Endodermal cell (in vitro differentiated cells): ENCODE data around the gene KRTAP24-1. TPM values are rescaled to one million over a fixed set of nuclear protein-coding genes. Genes with fewer than 3 reads are reported as not detected.

ENCODE experiments used
- DNase-seq: peaks from one replicate; pipeline ENCODE4 v3.0.0-alpha.2; 2017
- H3K27ac ChIP-seq: 2 replicates; pipeline ENCODE4 v1.5.1; 2013; ENCODE audit warnings: mild to moderate bottlenecking, low read depth, low read length, moderate library complexity
- H3K27me3 ChIP-seq: 2 replicates; pipeline ENCODE4 v1.6.1; 2013; ENCODE audit warnings: mild to moderate bottlenecking, low read length, moderate library complexity; ENCODE audit not compliant: insufficient read depth, control insufficient read depth, poor library complexity, severe bottlenecking
- H3K36me3 ChIP-seq: 2 replicates; pipeline ENCODE4 v1.7.0; 2013; ENCODE audit warnings: mild to moderate bottlenecking, low read length, moderate library complexity; ENCODE audit not compliant: control insufficient read depth, insufficient read depth
- H3K4me1 ChIP-seq: one replicate; pipeline ENCODE4 v1.7.0; 2013; ENCODE audit warnings: low read length; ENCODE audit not compliant: control insufficient read depth, insufficient read depth
- H3K4me3 ChIP-seq: 2 replicates; pipeline ENCODE4 v1.5.1; 2013; ENCODE audit warnings: mild to moderate bottlenecking, low read length, moderate library complexity
- H3K9ac ChIP-seq: 2 replicates; pipeline ENCODE4 v1.6.1; 2013; ENCODE audit warnings: mild to moderate bottlenecking, low read length, moderate library complexity; ENCODE audit not compliant: poor library complexity, severe bottlenecking; ENCODE audit errors: extremely low read depth
- H3K9me3 ChIP-seq: 2 replicates; pipeline ENCODE4 v1.6.1; 2013; ENCODE audit warnings: mild to moderate bottlenecking, low read length, moderate library complexity; ENCODE audit not compliant: control insufficient read depth
- H3K27ac Mint-ChIP-seq: 2 replicates; pipeline ENCODE4 v1.8.0; 2020; ENCODE audit warnings: mixed read lengths
- H3K27me3 Mint-ChIP-seq: 2 replicates; pipeline ENCODE4 v1.8.0; 2021; ENCODE audit warnings: mild to moderate bottlenecking, mixed read lengths; ENCODE audit not compliant: insufficient read depth
- H3K36me3 Mint-ChIP-seq: 2 replicates; pipeline ENCODE4 v1.8.0; 2020; ENCODE audit warnings: low read depth, mixed read lengths
- H3K4me1 Mint-ChIP-seq: 2 replicates; pipeline ENCODE4 v1.8.0; 2020; ENCODE audit warnings: mixed read lengths
- H3K4me3 Mint-ChIP-seq: 2 replicates; pipeline ENCODE4 v1.8.0; 2020; ENCODE audit warnings: mild to moderate bottlenecking, moderate library complexity, mixed read lengths
- H3K9me3 Mint-ChIP-seq: 2 replicates; pipeline ENCODE4 v1.8.0; 2020; ENCODE audit warnings: mild to moderate bottlenecking, mixed read lengths
- CTCF ChIP-seq: fragments of 200-600 bp; sonication (generic); conservative IDR thresholded peaks from 2 replicates; pipeline ENCODE4 v1.5.0; 2021; ENCODE audit warnings: antibody characterized with exemption, mild to moderate bottlenecking
- WGBS, 2 experiments: methylation state at CpG; one replicate each; pipeline versions ENCODE4 v1.1.5 to v1.1.7; 2013; ENCODE audit warnings: missing lambda C conversion rate in 2 of 2, mixed read lengths in 1 of 2; ENCODE audit not compliant: insufficient coverage in 1 of 2, insufficient read length in 1 of 2; 5-methylcytosine and 5-hydroxymethylcytosine counted together
- total RNA-seq, 2 donors: library from RNA; stranded (reverse); fragmentation: NEBNext Ultra II Directional in 1 of 2; extraction: Animal tissue kit (Norgen Biotek cat#: 25700) in 1 of 2; gene quantifications; 2 replicates in 1 of 2; 3 replicates in 1 of 2; pipeline ENCODE4 v1.2.1, GENCODE V29; 2021

Gene KRTAP24-1
- total RNA-seq, 2 donors from 2014 or later = not detected

DNA sequence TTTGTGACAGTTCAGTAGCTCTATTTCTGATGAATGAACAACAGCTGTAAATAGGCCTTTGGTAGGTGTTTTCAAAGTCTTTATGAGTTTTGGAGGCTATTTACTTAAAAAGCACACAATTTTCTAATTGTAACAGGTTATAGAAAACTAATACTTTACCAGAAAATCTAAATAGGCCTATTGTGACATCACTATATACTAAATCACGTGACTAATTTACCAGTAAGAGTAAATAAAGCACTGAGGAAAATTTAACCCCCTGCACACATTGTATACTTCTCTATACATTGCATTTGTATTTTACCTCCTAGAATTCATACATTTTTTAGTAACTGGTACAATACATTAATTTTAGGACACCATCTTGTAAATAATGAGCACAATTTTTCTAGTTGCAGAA, 22.4 kb upstream of the KRTAP24-1 start:
- H3K4me1 ChIP-seq = no peaks in the 10 kb centered on the region
- DNase-seq = no peak
- no peaks in the 10 kb centered on the region for H3K9me3 Mint-ChIP-seq
- H3K4me3 ChIP-seq = no peak overlapping the region
- H3K4me3 Mint-ChIP-seq = no peak overlapping the region
- H3K27me3 ChIP-seq = no peaks in the 10 kb centered on the region
- no peak for TF ChIP-seq CTCF
- 94% methylated on average over 1 of the region's 1 CpG; no CpG with 5 or more reads in 1 of the 2 experiments for WGBS, 2 experiments
- H3K9me3 ChIP-seq = no peaks in the 10 kb centered on the region
- H3K27ac Mint-ChIP-seq = no peak overlapping the region
- H3K27me3 Mint-ChIP-seq = peaks cover 2% of the 10 kb centered on the region
- no peaks in the 10 kb centered on the region for H3K36me3 Mint-ChIP-seq
- H3K9ac ChIP-seq = no peak overlapping the region
- H3K27ac ChIP-seq = no peak overlapping the region
- no peaks in the 10 kb centered on the region for H3K36me3 ChIP-seq
- no peaks in the 10 kb centered on the region for H3K4me1 Mint-ChIP-seq

GRCh38 chr21:30289215-30289614, 6.5 kb upstream of the KRTAP24-1 start, which contains the start of gene KRTAP25-1:
TSS of gene KRTAP25-1 (minus strand) at chr21:30289514. CDS start at chr21:30289490, 24 bp downstream.
- TF ChIP-seq CTCF = no peak
- H3K9ac ChIP-seq = no peak within 1 kb of the TSS

GRCh38 chr21:30271611-30272010, 11.1 kb downstream of the KRTAP24-1 start:
- TF ChIP-seq CTCF = no peak
- H3K4me3 Mint-ChIP-seq = no peak overlapping the region
- H3K27ac Mint-ChIP-seq = no peak overlapping the region
- H3K4me1 Mint-ChIP-seq = no peaks in the 10 kb centered on the region
- Histone ChIP-seq H3K36me3 (no peaks in the 10 kb centered on the region), H3K4me1 (no peaks in the 10 kb centered on the region), H3K9ac (no peak overlapping the region), H3K27ac (no peak overlapping the region), H3K4me3 (no peak overlapping the region), H3K9me3 (no peaks in the 10 kb centered on the region), H3K27me3 (no peaks in the 10 kb centered on the region)
- H3K9me3 Mint-ChIP-seq = no peaks in the 10 kb centered on the region
- 85 to 100% methylated on average over 1 of the region's 1 CpG for WGBS, 2 experiments
- no peak for DNase-seq
- no peaks in the 10 kb centered on the region for H3K27me3 Mint-ChIP-seq
- no peaks in the 10 kb centered on the region for H3K36me3 Mint-ChIP-seq

More at GRCh38 chr21:30289215-30289614, 6.5 kb upstream of the KRTAP24-1 start, which contains the start of gene KRTAP25-1:
- Mint-ChIP-seq H3K36me3 (no peaks in the 10 kb centered on the region), H3K4me1 (no peaks in the 10 kb centered on the region), H3K4me3 (no peak within 1 kb of the TSS), H3K27me3 (no peaks in the 10 kb centered on the region), H3K9me3 (no peaks in the 10 kb centered on the region), H3K27ac (no peak within 1 kb of the TSS)
- H3K9me3 ChIP-seq = peaks cover 4% of the 10 kb centered on the region
- H3K4me3 ChIP-seq = peak within 1 kb of the TSS; percentile 32
- WGBS, 2 experiments = 94 to 98% methylated on average over 2 of the region's 2 CpGs
- no peaks in the 10 kb centered on the region for H3K36me3 ChIP-seq
- no peak for DNase-seq
- no peaks in the 10 kb centered on the region for H3K27me3 ChIP-seq
- peaks cover 7% of the 10 kb centered on the region for H3K4me1 ChIP-seq
- no peak within 1 kb of the TSS for H3K27ac ChIP-seq
